Retina (tissue), 1 donor: ENCODE measurements around the gene OVCH1.
"Not testable (repeated sequence)": the region's sequence is repeated elsewhere in the genome, so short reads cannot be mapped to it uniquely, and the experiment has no call there.

Experiments
- DNase-seq: peaks from one replicate; pipeline ENCODE4 v3.0.0-alpha.2; 2016

Gene OVCH1

GRCh38 chr12:29503283-29503682 lies 5.8 kb upstream of the OVCH1 start:
- DNase-seq, result no peak

DNA sequence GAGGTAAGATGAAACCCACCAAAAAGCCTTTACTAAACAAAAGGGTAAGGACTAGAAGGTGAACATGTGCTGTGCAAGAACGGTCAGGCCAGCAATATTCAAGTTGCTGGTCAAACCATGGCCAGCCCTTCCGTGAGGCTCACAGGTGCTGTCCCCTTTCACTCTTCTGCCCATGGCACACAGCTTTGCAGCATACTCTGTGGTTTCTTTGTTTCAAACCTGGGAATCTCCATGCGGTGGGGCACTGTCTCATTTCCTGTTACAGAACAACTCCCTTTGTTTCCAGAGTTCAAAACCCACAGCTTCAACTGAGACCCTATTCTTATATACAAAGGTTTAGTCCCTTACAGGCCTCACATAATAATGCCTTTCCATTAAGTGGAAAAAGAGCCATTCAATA lies 1.7 kb upstream of the OVCH1 start:
- DNase-seq, result no peak

DNA sequence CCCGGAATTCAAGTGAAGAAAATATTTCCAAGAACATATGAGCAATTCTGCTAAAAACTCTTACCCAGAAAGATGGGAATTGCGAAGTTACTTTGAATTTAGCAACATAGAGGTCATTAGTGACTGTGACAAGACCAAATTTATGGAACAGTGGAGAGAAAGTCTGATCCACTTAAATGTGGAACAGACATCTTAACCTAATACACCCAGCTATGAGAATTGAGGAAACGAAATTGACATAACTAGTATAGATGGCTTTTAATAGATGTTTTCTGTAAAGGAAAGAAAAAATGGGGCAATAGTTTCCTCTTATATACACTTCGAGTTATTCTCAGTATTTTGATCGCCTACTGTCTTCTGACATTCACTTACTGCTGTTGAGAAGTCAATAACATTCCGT lies 4.6 kb downstream of the OVCH1 start:
- no peak for DNase-seq

GRCh38 chr12:29486972-29487371 lies 10.5 kb downstream of the OVCH1 start:
- DNase-seq, result no peak

GRCh38 chr12:29463198-29463597 lies 34.3 kb downstream of the OVCH1 start:
- no peak for DNase-seq

- no peak for DNase-seq
Observed at GRCh38 chr12:29460082-29460481, 37.4 kb downstream of the OVCH1 start.

GRCh38 chr12:29455087-29455486 lies 42.4 kb downstream of the OVCH1 start:
- no peak for DNase-seq

DNA sequence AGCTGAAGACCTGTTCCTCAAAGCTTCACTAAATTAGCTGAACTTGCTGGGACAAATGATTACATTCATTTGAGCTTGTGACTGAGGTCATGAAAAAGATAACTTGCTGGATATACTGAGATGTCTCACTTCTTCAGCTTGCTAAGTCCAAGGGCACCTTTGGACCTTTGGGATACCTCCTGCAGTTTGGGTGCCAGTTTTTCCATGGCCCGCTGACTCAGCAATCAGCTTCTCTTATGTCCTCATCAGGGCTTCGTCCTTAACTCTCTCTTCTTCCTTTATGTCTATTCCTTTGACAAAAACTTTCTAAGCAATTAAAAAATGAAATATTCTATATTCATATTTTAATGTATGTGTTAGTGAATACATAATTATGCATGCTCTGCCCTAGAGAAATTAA lies 45.6 kb downstream of the OVCH1 start:
- DNase-seq, result no peak

DNA sequence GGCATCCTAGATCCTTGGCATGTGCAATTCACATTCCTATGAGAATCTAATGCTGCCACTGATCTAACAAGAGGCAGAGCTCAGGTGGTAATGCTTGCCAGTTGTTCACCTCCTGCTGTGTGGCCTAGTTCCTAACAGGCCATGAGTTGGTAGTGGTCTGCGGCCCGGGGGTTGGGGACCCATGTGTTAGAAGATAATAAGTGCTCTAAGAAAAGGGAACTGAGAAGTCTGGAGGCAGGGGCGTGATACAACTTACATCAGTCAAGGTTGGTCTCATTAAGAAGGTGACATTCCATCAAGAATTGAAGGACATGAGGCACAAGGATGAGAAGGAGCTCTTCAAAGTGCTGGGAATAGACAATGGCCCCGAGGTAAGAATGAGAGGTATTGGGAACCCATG lies 49.3 kb downstream of the OVCH1 start:
- no peak for DNase-seq

DNA sequence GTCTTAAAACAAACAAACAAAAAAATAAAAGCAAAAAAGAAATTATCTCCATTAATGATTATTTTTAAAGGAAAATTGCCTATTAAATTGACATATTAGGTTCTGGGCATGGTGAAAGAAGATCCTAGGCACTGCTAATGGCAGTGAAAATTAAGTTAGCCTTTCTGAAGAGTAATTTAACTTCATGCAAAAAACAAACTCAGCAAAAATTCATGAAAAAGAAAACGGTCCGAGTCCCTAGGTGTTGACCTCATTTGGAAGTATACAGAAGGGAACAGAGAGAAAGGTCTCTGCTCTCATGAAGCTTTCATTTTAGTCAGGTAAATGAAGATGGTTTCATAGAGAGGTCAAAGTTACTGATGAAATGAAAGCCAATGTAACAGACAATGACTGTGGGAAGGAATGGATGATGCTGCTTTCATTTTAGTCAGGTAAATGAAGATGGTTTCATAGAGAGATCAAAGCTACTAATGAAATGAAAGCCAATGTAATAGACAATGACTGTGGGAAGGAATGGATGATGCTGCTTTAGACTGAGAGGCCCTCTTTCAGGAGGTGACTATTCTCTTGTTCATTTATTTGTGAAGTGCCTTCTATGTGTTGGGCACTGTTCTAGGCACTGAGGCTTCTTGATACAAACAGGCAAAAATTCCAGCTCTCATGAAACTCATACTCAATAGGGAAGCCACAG lies 50.1 kb downstream of the OVCH1 start:
- DNase-seq, result no peak

DNA sequence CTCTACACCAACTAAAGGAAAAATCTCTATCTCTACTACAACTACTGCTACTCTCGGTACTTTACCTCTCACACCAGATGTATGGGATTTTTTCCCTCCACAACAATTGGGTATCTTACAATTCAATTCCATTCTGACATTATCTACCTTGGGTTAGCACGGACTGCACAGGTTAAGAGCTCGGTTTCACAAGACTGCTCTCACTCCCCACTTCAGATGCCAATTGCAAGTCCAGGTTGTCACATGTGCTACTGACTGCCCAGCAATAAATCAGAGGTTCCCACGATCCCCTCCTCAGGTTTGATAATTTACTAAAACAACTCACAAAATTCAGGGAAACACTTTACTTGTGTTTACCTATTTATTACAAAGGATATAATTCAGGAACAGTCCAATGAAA lies 58.0 kb downstream of the OVCH1 start:
- DNase-seq, result no peak

DNA sequence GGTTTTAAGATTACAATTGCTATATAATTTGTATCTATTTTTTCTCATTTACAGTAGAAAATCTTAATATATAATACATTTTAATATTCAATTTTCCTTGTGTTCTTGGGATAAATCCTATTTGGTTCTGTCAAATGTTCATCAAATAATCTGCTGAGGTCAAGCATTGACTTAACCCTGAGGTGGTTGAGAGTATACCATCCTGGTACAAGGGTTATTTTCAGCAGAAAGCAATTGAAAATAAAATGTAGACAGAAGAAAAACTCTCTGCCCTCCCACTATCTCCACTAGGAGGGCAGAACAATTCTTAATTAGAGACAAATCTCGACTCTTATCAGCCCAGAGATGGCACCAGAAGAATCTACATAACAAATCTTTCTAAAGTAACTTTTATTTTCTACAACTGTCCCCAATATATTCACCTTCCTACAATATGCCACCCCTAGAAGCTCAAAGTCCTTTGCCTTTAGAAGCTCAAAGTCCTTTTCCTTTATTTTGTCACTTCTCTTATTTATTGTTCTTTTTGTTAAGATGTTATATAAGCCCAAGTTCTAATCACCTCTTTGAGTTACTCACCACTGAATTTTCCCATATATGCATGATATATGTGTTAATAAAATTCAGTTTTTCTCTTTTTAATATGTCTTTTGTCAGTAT lies 58.6 kb downstream of the OVCH1 start:
- DNase-seq, result no peak

DNA sequence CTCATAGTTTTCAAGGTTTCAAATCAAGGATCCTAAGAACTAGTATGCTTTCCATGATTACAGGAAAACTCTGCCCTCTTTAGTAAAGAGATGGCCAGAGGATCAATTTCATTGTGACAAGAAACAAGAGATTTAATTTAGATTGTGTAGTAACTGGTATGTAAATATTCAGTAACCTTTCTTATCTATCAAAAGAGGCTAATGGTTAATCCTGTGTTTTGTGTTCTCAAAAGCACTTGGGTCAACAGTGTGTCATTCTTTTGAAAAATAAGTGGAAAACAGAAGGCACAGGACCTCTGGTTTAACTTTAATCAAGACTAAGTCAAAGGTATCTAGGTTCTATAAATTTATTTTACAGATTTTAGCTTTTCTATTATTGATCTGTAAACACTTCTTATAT lies 59.9 kb downstream of the OVCH1 start:
- no peak for DNase-seq

GRCh38 chr12:29436815-29437214 lies 60.7 kb downstream of the OVCH1 start:
- not testable (repeated sequence) for DNase-seq

DNA sequence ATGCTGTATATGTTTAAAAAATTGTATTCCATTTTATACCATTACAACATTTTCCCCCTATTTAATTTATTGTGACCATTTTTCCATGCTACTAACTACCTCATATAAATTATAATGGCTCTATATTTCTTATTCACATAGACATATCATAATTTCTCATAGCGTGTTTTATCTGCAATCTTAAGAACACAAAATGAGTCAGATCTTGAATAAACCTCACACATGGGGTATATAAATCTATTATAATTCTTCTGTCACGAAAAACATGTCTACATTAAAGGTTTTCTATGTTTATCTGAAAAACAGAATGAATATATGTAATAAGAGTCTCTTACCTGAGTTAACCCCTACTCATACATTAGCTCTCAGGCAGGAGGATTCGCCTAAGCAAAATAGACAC lies 66.0 kb downstream of the OVCH1 start:
- DNase-seq, result no peak

DNA sequence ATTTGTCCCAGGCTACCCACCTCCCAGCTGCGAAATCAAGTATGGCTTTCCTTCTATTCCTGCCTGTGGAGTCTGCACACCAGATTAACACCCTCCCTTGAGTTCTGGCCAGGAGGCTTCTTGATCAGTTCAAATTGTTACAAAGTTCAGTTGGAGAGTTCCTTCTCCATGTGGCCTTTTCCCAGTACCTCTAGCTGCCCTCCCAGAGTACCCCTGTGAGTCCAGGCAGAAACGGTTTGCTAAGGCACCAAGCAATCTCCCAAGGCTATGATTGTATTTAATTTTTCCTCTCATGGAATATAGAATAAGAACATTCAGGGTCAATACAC lies 66.8 kb downstream of the OVCH1 start:
- DNase-seq, result no peak

DNA sequence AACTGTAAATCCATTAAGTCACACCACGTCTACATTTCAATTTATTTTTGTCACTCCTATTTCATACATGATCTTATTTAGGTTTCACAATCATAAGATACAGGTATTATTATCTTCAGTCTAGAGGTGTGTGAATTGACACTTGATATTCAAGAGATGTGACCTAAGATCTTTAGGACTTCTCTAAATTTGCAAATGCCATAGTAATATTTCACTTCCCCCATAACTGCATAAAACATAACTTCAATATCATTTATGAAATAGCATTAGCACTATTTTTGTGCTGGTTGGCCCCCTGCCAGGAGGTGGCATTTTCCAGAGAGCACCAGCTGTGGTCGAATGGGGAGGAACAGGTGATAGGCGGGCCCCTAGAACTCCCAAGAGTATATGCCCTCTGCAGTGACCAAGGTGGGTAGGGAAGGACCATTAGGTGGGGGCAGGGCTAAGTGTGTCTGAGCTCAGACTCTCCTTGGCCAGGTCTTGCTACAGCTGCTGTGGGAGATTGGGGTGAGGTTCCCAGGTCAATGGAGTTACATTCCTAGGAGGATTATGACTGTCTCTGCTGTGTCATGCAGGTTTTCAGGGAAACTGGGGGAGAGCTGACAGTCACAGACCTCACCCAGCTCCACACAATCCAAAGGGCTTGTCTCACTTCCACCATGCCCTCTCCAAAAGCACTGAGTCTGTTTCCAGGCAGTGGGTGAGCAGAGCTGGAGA lies 67.3 kb downstream of the OVCH1 start:
- no peak for DNase-seq

DNA sequence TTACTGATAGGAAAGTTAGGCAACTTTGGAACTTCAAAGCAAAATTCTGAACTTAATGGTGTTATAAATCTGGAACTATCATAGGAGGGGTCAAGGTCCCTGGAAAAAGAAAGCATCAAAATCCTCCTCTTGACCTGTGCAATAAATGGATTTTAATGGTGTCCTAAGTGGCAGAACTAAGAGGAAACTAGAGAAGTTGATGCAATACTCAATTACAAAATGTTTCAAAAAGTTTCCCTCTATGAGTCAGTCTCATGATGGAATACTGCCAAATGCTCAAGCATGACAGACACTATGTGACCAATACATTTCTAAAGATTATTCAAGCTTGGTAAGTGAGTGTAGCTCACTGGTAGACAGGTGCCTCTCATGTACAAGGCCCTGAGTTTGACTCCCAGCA lies 68.9 kb downstream of the OVCH1 start:
- no peak for DNase-seq

GRCh38 chr12:29427964-29428363 lies 69.5 kb downstream of the OVCH1 start:
- DNase-seq, result no peak

- DNase-seq, result no peak
Observed at GRCh38 chr12:29426498-29426897, 71.0 kb downstream of the OVCH1 start.

DNA sequence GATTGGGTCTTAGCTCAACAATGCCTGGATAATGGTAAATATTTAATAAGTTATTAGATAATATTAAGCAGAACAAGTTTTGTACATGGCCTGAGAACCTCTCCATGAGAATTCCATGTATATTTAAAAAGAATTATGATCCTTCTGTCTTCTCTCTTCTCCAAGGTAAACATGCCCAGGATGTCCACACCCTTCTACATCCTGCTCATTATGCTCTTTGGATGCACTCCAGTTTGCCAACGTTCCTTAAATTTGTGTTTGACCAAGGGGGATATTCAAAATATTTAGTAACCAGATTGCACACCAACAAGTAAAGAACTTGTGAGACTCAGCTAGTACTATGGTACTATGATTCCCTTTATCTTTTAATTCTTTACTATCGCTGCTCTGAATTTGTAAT lies 71.8 kb downstream of the OVCH1 start:
- DNase-seq, result no peak

DNA sequence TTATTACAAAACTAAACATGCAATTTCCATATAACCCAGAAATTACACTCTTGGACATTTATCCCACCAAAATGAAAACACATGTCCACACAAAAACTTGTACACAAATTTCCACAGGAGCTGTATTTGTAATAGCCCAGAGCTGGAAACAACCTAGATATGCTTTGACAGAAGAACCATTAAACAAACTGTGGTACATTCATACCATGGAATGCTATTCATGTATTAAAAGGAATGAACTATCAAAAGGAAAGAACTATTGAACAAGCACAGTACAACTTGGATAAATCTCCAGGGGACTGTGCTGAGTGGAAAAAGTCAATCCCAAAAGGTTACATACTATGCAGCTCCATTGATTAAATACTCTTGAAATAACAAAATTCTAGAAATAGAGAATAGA lies 80.7 kb downstream of the OVCH1 start:
- DNase-seq, result no peak

DNA sequence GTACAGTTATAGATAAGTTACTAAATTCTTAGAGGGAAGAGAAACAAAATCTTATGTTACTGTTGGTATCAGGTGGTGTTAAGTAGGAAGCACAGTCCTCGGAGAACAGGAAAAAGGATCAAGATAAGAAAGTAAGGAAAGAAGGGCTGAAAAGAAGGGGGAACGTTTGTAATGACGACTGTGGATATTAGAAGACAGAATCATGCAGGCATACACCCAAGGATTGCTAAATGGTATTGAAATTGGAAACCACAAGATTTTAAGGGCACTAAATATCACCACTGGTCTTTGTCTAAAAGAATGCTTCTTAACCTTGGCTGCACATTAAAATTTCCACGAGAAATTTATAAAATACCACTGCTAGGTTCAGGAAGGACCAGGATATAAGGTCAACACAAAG lies 82.4 kb downstream of the OVCH1 start:
- no peak for DNase-seq

GRCh38 chr12:29414368-29414767 lies 83.1 kb downstream of the OVCH1 start:
- DNase-seq, result no peak

DNA sequence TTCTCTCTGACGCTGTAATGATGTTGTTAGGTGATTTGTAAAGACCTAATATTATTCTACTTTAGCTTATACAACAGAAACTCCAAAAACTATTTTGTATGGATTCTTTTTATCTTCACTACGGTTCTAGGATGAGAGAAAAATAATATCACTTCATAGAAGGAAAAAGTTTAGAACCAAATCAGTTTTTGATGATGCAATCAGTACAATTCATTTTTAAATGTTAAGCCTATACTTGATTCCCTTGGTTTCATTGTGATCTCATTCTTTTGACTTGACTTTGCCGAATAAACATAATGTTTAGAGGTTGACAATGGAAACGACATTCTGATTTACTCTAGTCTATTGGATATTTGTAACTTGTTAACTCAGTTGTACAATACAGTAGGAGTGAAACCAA lies 91.9 kb downstream of the OVCH1 start:
- no peak for DNase-seq
